Endodermal cell (in vitro differentiated cells): ENCODE results near the gene TARBP1. TPM values are rescaled to one million over a fixed set of nuclear protein-coding genes. Genes with fewer than 3 reads are reported as not detected.

Source experiments
- DNase-seq: peaks from one replicate; pipeline ENCODE4 v3.0.0-alpha.2; 2017
- H3K27ac ChIP-seq: 2 replicates; pipeline ENCODE4 v1.5.1; 2013; ENCODE audit warnings: mild to moderate bottlenecking, low read depth, low read length, moderate library complexity
- H3K27me3 ChIP-seq: 2 replicates; pipeline ENCODE4 v1.6.1; 2013; ENCODE audit warnings: mild to moderate bottlenecking, low read length, moderate library complexity; ENCODE audit not compliant: insufficient read depth, control insufficient read depth, poor library complexity, severe bottlenecking
- H3K36me3 ChIP-seq: 2 replicates; pipeline ENCODE4 v1.7.0; 2013; ENCODE audit warnings: mild to moderate bottlenecking, low read length, moderate library complexity; ENCODE audit not compliant: control insufficient read depth, insufficient read depth
- H3K4me1 ChIP-seq: one replicate; pipeline ENCODE4 v1.7.0; 2013; ENCODE audit warnings: low read length; ENCODE audit not compliant: control insufficient read depth, insufficient read depth
- H3K4me3 ChIP-seq: 2 replicates; pipeline ENCODE4 v1.5.1; 2013; ENCODE audit warnings: mild to moderate bottlenecking, low read length, moderate library complexity
- H3K9ac ChIP-seq: 2 replicates; pipeline ENCODE4 v1.6.1; 2013; ENCODE audit warnings: mild to moderate bottlenecking, low read length, moderate library complexity; ENCODE audit not compliant: poor library complexity, severe bottlenecking; ENCODE audit errors: extremely low read depth
- H3K9me3 ChIP-seq: 2 replicates; pipeline ENCODE4 v1.6.1; 2013; ENCODE audit warnings: mild to moderate bottlenecking, low read length, moderate library complexity; ENCODE audit not compliant: control insufficient read depth
- H3K27ac Mint-ChIP-seq: 2 replicates; pipeline ENCODE4 v1.8.0; 2020; ENCODE audit warnings: mixed read lengths
- H3K27me3 Mint-ChIP-seq: 2 replicates; pipeline ENCODE4 v1.8.0; 2021; ENCODE audit warnings: mild to moderate bottlenecking, mixed read lengths; ENCODE audit not compliant: insufficient read depth
- H3K36me3 Mint-ChIP-seq: 2 replicates; pipeline ENCODE4 v1.8.0; 2020; ENCODE audit warnings: low read depth, mixed read lengths
- H3K4me1 Mint-ChIP-seq: 2 replicates; pipeline ENCODE4 v1.8.0; 2020; ENCODE audit warnings: mixed read lengths
- H3K4me3 Mint-ChIP-seq: 2 replicates; pipeline ENCODE4 v1.8.0; 2020; ENCODE audit warnings: mild to moderate bottlenecking, moderate library complexity, mixed read lengths
- H3K9me3 Mint-ChIP-seq: 2 replicates; pipeline ENCODE4 v1.8.0; 2020; ENCODE audit warnings: mild to moderate bottlenecking, mixed read lengths
- CTCF ChIP-seq: fragments of 200-600 bp; sonication (generic); conservative IDR thresholded peaks from 2 replicates; pipeline ENCODE4 v1.5.0; 2021; ENCODE audit warnings: antibody characterized with exemption, mild to moderate bottlenecking
- WGBS, 2 experiments: methylation state at CpG; one replicate each; pipeline versions ENCODE4 v1.1.5 to v1.1.7; 2013; ENCODE audit warnings: missing lambda C conversion rate in 2 of 2, mixed read lengths in 1 of 2; ENCODE audit not compliant: insufficient coverage in 1 of 2, insufficient read length in 1 of 2; 5-methylcytosine and 5-hydroxymethylcytosine counted together
- total RNA-seq, 2 donors: library from RNA; stranded (reverse); fragmentation: NEBNext Ultra II Directional in 1 of 2; extraction: Animal tissue kit (Norgen Biotek cat#: 25700) in 1 of 2; gene quantifications; 2 replicates in 1 of 2; 3 replicates in 1 of 2; pipeline ENCODE4 v1.2.1, GENCODE V29; 2021

TARBP1 gene
- total RNA-seq, 2 donors from 2014 or later: 45.3 to 62.4 TPM

GRCh38 chr1:234481771-234482170 is 2.8 kb upstream of the TARBP1 start:
- Mint-ChIP-seq H3K27me3 (peaks cover 34% of the 10 kb centered on the region), H3K4me3 (no peak overlapping the region), H3K27ac (no peak overlapping the region), H3K9me3 (no peaks in the 10 kb centered on the region), H3K4me1 (peaks cover 7% of the 10 kb centered on the region), H3K36me3 (no peaks in the 10 kb centered on the region)
- no peak for DNase-seq
- H3K9me3 ChIP-seq: no peaks in the 10 kb centered on the region
- no peaks in the 10 kb centered on the region for H3K36me3 ChIP-seq
- H3K9ac ChIP-seq: no peak overlapping the region
- H3K4me3 ChIP-seq: no peak overlapping the region
- no peaks in the 10 kb centered on the region for H3K4me1 ChIP-seq
- TF ChIP-seq CTCF: no peak
- H3K27me3 ChIP-seq: peaks cover 7% of the 10 kb centered on the region
- 90 to 94% methylated on average over 5 of the region's 5 CpGs for WGBS, 2 experiments
- H3K27ac ChIP-seq: no peak overlapping the region

- WGBS, 2 experiments: 94 to 100% methylated on average over 2 of the region's 2 CpGs
- Histone ChIP-seq H3K27ac (no peak overlapping the region), H3K9ac (no peak overlapping the region), H3K27me3 (peaks cover 7% of the 10 kb centered on the region), H3K4me3 (no peak overlapping the region), H3K4me1 (peaks cover 3% of the 10 kb centered on the region), H3K9me3 (no peaks in the 10 kb centered on the region), H3K36me3 (no peaks in the 10 kb centered on the region)
- H3K27me3 Mint-ChIP-seq: peaks cover 29% of the 10 kb centered on the region
- no peak overlapping the region for H3K27ac Mint-ChIP-seq
- peaks cover 17% of the 10 kb centered on the region for H3K4me1 Mint-ChIP-seq
- H3K36me3 Mint-ChIP-seq: no peaks in the 10 kb centered on the region
- TF ChIP-seq CTCF: no peak
- H3K4me3 Mint-ChIP-seq: no peak overlapping the region
- DNase-seq: no peak
- H3K9me3 Mint-ChIP-seq: no peaks in the 10 kb centered on the region
Measured at GRCh38 chr1:234479866-234480265, 887 bp upstream of the TARBP1 start.

GRCh38 chr1:234479310-234479559 is 256 bp upstream of the TARBP1 start:
- Mint-ChIP-seq H3K27me3 (peaks cover 28% of the 10 kb centered on the region), H3K9me3 (no peaks in the 10 kb centered on the region), H3K36me3 (no peaks in the 10 kb centered on the region), H3K4me3 (peak overlapping the region; percentile 68), H3K27ac (no peak overlapping the region), H3K4me1 (peaks cover 21% of the 10 kb centered on the region)
- Histone ChIP-seq H3K9me3 (no peaks in the 10 kb centered on the region), H3K27me3 (peaks cover 7% of the 10 kb centered on the region), H3K4me1 (peaks cover 3% of the 10 kb centered on the region), H3K4me3 (peak overlapping the region; percentile 91), H3K36me3 (no peaks in the 10 kb centered on the region), H3K27ac (no peak overlapping the region), H3K9ac (no peak overlapping the region)
- WGBS, 2 experiments: 39 to 67% methylated on average over 3 to 5 of the region's 5 CpGs
- no peak for DNase-seq
- TF ChIP-seq CTCF: no peak
